MM.1S (cell line): ENCODE results near the gene POU4F1.

Source experiments
- CTCF ChIP-seq: fragments of 300-600 bp; sonication (generic); IDR thresholded peaks from 2 replicates; pipeline ENCODE4 v1.5.1; 2016; ENCODE audit warnings: antibody characterized with exemption, low read length, mixed read lengths
- EZH2 ChIP-seq: fragments of 300-600 bp; sonication (generic); optimal IDR thresholded peaks from 2 replicates; pipeline ENCODE3; 2017; ENCODE audit warnings: low read depth, mild to moderate bottlenecking, antibody characterized with exemption, low read length, mixed read lengths
- EZH2phosphoT487 ChIP-seq: fragments of 300-600 bp; sonication (generic); IDR thresholded peaks from 2 replicates; pipeline ENCODE4 v1.6.1; 2018; ENCODE audit warnings: antibody characterized with exemption, low read length

DNA sequence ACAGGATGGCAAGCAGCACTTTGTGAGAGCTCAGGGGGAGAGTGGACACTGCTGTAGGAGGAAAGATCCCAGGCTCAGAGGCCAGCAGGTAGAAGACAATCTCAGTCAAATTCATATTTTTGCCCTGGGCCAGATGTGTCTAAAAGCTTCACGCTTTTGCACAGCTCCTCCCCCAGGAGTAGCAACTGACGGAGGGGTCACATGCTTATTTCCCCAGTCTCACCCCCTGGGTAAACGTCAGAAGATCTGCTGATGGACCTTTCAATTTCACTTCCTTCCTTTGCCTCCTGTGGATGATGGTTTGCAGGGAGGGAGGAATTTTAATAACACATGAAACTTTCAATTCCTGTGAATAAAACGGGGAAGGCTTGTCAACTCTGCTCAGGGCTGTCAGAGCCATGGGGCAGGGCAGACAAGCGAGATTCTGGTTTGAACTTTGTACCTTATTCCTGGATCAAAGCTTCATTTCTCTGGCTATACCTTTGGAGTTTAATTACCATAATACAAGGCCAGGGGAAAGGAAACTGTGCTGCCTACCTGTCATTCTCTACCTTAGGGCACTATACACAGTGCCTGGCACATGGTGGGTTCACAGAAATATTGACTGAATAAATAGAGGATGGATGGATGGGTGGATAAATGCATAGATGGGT, 41.0 kb downstream of the POU4F1 start:
- TF ChIP-seq CTCF (no peak), EZH2phosphoT487 (no peak), EZH2 (no peak)
